NB4 (cell line): ENCODE results near the gene GTPBP3.

ENCODE experiments used
- DNase-seq: peaks from one replicate; pipeline ENCODE4 v3.0.0; 2010; ENCODE audit warnings: low read depth
- H3K4me3 ChIP-seq: one replicate; pipeline ENCODE4 v1.5.1; 2011; ENCODE audit warnings: mild to moderate bottlenecking, low read depth, low read length, moderate library complexity
- MAX ChIP-seq: IDR thresholded peaks from 2 replicates; pipeline ENCODE4 v1.6.1; 2011; ENCODE audit warnings: low read depth, low read length
- MYC ChIP-seq: IDR thresholded peaks from 2 replicates; pipeline ENCODE4 v1.6.1; 2011; ENCODE audit warnings: low read depth, low read length
- POLR2A ChIP-seq: IDR thresholded peaks from 2 replicates; pipeline ENCODE4 v1.6.1; 2011; ENCODE audit warnings: mild to moderate bottlenecking; ENCODE audit not compliant: insufficient read length; ENCODE audit errors: extremely low read depth
- TF ChIP-seq, protein P1 (sequence below): IDR thresholded peaks from one replicate; pipeline ENCODE4 v1.5.1; 2012; ENCODE audit warnings: low read depth, low read length

The GTPBP3 gene

GRCh38 chr19:17309198-17309964 is 28.0 kb upstream of the GTPBP3 start, which contains the start of gene DDA1:
DDA1 (plus strand) TSS chr19:17309563; CDS start chr19:17309655, 92 bp downstream.
- H3K4me3 ChIP-seq = peak within 1 kb of the TSS; percentile 89
- peak; percentile 100 for DNase-seq
- TF ChIP-seq MYC (peak; percentile 52), MAX (peak; percentile 35)
- TF ChIP-seq, protein P1, sequence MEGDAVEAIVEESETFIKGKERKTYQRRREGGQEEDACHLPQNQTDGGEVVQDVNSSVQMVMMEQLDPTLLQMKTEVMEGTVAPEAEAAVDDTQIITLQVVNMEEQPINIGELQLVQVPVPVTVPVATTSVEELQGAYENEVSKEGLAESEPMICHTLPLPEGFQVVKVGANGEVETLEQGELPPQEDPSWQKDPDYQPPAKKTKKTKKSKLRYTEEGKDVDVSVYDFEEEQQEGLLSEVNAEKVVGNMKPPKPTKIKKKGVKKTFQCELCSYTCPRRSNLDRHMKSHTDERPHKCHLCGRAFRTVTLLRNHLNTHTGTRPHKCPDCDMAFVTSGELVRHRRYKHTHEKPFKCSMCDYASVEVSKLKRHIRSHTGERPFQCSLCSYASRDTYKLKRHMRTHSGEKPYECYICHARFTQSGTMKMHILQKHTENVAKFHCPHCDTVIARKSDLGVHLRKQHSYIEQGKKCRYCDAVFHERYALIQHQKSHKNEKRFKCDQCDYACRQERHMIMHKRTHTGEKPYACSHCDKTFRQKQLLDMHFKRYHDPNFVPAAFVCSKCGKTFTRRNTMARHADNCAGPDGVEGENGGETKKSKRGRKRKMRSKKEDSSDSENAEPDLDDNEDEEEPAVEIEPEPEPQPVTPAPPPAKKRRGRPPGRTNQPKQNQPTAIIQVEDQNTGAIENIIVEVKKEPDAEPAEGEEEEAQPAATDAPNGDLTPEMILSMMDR = no peak

- H3K4me3 ChIP-seq = peak overlapping the region; percentile 89
- no peak for DNase-seq
- TF ChIP-seq, protein P1 = no peak
- TF ChIP-seq MAX (no peak), POLR2A (no peak), MYC (no peak)
Measured at GRCh38 chr19:17309965-17310461, 27.3 kb upstream of the GTPBP3 start.

DNA sequence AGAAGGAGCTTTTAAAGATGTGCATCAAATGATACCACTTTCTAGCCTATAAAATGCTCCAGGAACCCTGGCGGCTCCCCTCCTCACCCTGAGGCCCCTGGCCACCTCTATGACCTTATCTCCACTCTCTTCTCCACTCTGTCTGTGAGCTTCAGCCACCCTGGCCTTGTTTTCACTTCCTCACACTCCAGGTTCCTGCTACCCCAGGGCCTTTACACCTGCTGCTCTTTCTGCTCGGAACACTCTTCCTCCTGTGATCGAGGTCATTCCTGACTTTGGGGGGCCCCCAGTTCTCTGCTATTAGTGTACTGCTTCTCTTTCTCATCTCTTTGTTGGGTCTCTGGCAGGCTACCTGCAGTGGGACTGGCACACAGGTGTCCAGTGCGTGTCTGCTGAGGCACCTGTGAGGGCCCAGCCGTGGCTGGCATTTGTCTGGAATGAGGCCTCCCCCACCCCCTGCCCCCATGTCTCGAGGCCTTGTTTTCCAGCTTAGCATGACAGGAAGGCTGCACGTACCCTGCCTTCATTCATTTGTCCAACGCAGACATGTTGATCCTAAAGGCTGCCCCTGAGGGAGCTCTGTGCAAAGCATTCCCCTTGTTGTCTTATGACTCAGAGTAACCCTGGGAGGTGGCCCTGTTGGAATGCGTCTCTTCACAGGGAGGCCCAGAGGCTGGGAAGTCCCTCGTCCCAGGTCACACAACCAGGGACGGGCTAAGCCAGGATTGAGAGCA is 25.7 kb upstream of the GTPBP3 start:
- DNase-seq = no peak
- TF ChIP-seq MYC (no peak), MAX (no peak), POLR2A (no peak)
- TF ChIP-seq, protein P1 = no peak
- H3K4me3 ChIP-seq = no peak overlapping the region

DNA sequence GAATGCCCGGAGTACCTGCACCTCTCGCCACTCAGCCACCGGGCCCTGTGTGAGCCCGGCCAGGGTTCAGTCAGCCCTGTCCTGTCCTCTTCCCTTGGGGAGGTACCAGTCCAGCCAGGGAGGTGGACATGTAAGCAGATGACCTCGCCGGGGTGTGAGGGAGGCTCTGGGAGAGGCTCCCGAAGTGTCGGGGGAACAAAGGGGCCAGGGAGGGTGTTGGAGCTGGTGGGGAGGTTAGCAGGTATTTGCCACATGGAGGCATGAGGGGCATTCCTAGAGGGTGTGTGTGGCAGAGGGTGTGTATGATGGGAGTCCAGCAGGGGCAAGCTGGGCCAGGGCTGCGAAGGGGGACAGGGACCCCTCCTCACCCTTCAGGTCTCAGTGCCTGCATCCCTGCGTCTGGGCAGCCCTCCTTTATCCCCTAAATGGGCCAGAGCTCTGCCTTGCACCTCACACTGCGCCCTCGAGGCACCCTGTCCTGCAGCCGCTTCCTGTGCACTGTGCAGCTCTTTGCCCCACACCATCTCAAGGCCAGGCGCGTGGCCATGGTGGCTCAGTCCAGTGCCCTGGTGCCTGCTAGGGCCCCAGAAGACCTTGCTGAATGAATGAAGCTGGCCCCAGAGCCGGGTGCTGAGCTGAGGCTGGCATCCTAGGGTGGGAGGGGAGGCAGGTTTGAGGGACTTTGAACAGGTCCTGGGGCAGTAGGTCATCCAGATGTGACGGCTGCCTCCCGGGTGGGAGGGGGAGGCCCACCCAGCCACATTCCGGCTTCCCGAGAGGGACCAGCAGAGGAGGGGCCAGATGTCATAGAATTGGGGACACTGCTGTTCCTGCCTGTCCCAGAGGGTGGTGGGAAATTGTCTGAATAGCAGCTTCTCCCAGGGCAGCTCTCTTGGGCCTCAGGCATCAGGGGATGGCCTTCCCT is 24.9 kb upstream of the GTPBP3 start:
- H3K4me3 ChIP-seq = no peak overlapping the region
- TF ChIP-seq MYC (no peak), MAX (no peak)
- DNase-seq = no peak

DNA sequence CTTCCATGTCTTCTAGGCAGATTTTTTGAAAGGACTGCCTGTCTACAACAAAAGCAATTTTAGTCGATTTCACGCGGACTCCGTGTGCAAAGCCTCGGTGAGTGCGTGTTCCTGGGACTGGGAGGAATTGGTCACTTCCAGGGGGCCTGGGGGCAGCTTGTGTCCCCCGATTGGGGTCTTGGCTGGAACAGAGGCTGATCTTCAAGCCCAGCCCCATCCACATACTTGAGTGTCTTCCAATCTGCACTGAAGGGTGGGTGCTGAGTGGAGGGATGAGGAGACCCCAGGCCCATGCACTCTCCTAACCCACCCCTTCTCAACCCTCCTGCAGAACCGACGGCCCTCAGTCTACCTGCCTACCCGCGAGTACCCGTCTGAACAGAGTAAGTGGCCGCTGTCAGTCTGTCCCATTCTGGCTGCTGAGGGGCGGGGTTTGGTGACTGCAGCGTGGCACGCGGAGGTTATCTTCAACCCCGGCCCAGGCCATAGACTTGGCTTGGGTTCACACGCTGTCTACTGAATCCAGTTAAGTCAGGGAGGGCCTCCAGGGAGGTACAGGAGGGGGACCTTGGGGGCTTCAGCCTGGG is 23.3 kb upstream of the GTPBP3 start:
- no peak for TF ChIP-seq MAX
- TF ChIP-seq, protein P1 = no peak
- no peak for TF ChIP-seq POLR2A
- TF ChIP-seq MYC = no peak
- H3K4me3 ChIP-seq = no peak overlapping the region
- no peak for DNase-seq
